ENCODE measurements around the gene CORIN. TPM values are rescaled to one million over a fixed set of nuclear protein-coding genes. Genes with fewer than 3 reads are reported as not detected.

Gene CORIN
- total RNA-seq, 1 experiment from 2014 or later, result 3.5 TPM

GRCh38 chr4:47785153-47785552, 52.7 kb downstream of the CORIN start:
- ATAC-seq, result no peak
- CTCF ChIA-PET, result no interaction called here
- no TSS peak for BruUV-seq (replicated peaks)

More at GRCh38 chr4:47785153-47785552, 52.7 kb downstream of the CORIN start:
- Histone ChIP-seq H2AFZ (ENCODE audit: low read depth, low read length, poor library complexity, severe bottlenecking) (no peak overlapping the region), H3K9me2 (ENCODE audit: insufficient read depth) (no peaks in the 10 kb centered on the region), H3K27me3 (ENCODE audit: insufficient read depth, low read length) (no peaks in the 10 kb centered on the region), H3K27ac (ENCODE audit: low read depth, low read length) (no peak overlapping the region), H3K4me3 (replicated peaks in 1 of 2; ENCODE audit: low read depth in 1 of 2, low read length in 2 of 2) (no peak overlapping the region), H3K9ac (ENCODE audit: low read length) (no peak overlapping the region), H3K79me2 (ENCODE audit: insufficient read depth, low read length) (no peaks in the 10 kb centered on the region), H3K4me1 (ENCODE audit: control insufficient read depth in 1 of 2, insufficient read depth in 2 of 2, low read length in 2 of 2) (no peaks in the 10 kb centered on the region), H3K9me3 (ENCODE audit: control insufficient read depth in 1 of 2, insufficient read depth in 1 of 2, low read depth in 1 of 2, low read length in 2 of 2) (no peaks in the 10 kb centered on the region), H4K20me1 (ENCODE audit: insufficient read depth) (no peaks in the 10 kb centered on the region), H3K36me3 (ENCODE audit: control insufficient read depth in 1 of 2, insufficient read depth in 2 of 2, low read length in 2 of 2) (no peaks in the 10 kb centered on the region), H3K4me2 (ENCODE audit: low read length) (no peak overlapping the region)
- no peak for TF ChIP-seq POLR2A (IDR thresholded peaks at IDR 0.05; ENCODE audit: borderline replicate concordance, extremely low read depth, insufficient read depth, insufficient read length)
- no peak for TF ChIP-seq TCF7L2 (IDR thresholded peaks at IDR 0.05; ENCODE audit: borderline replicate concordance, extremely low read depth, insufficient read depth, insufficient read length)
- no peak for TF ChIP-seq MAX (IDR thresholded peaks at IDR 0.05)
- TF ChIP-seq ATF3 (IDR thresholded peaks at IDR 0.05), result no peak
- no peak for TF ChIP-seq ZFX (IDR thresholded peaks at IDR 0.05)
- TF ChIP-seq CBX3 (IDR thresholded peaks at IDR 0.05; ENCODE audit: low read depth), result no peak
- no peak for TF ChIP-seq SRF (IDR thresholded peaks at IDR 0.05; ENCODE audit: low read depth)
- no peak for TF ChIP-seq ELF1 (IDR thresholded peaks at IDR 0.05; ENCODE audit: borderline replicate concordance, low read depth)
- no peak for TF ChIP-seq ZNF274 (IDR thresholded peaks at IDR 0.05; ENCODE audit: low read depth, low read length)
- TF ChIP-seq JUND (IDR thresholded peaks at IDR 0.05), result no peak
- TF ChIP-seq ZBTB33 (IDR thresholded peaks at IDR 0.05; ENCODE audit: extremely low read depth, insufficient replicate concordance, low read length), result no peak
- TF ChIP-seq SIN3A (IDR thresholded peaks at IDR 0.05; ENCODE audit: low read depth), result no peak
- TF ChIP-seq EZH2 (IDR thresholded peaks at IDR 0.05), result no peak
- no peak for TF ChIP-seq EZH2phosphoT487 (IDR thresholded peaks at IDR 0.05; ENCODE audit: borderline replicate concordance)
- POLR2A ChIA-PET, result no interaction called here
- RAD21 ChIA-PET (ENCODE audit: low non-redundant PET in 1 of 2, low total read pairs in 2 of 2, uncharacterized antibody in 2 of 2, unreplicated experiment in 2 of 2), result no interaction called here
- no peak for DNase-seq (ENCODE audit: low read depth, low spot score)
- intact Hi-C loops (cut with micrococcal nuclease), result no loop called here

Measured in HCT116 (cell line).